PFSK-1 (cell line): ENCODE results near the gene SIGLEC9.

Source experiments
- FOXP2 ChIP-seq: optimal IDR thresholded peaks from 2 replicates; pipeline ENCODE3; 2011; ENCODE audit warnings: borderline replicate concordance, control low read depth, inconsistent platforms; ENCODE audit not compliant: insufficient read depth; ENCODE audit errors: extremely low read length, extremely low read depth
- POLR2AphosphoS5 ChIP-seq: IDR thresholded peaks from 2 replicates; pipeline ENCODE4 v1.6.1; 2012; ENCODE audit warnings: low read depth, mild to moderate bottlenecking, control low read depth, low read length, moderate library complexity
- REST ChIP-seq, 2 experiments: IDR thresholded peaks; 2 replicates each; pipeline versions ENCODE4 v1.6.1 to v1.8.0; 2011 to 2012; ENCODE audit warnings: low read depth in 2 of 2, low read length in 2 of 2, control low read depth in 1 of 2, inconsistent platforms in 1 of 2, mild to moderate bottlenecking in 1 of 2, moderate library complexity in 1 of 2; ENCODE audit not compliant: insufficient read depth in 1 of 2
- SIN3A ChIP-seq: IDR thresholded peaks from 2 replicates; pipeline ENCODE4 v1.6.1; 2012; ENCODE audit warnings: mild to moderate bottlenecking, low read length, moderate library complexity, borderline replicate concordance; ENCODE audit not compliant: insufficient read depth
- TAF1 ChIP-seq: IDR thresholded peaks from 2 replicates; pipeline ENCODE4 v1.6.1; 2012; ENCODE audit warnings: low read length, control low read depth, borderline replicate concordance; ENCODE audit not compliant: insufficient read depth

The SIGLEC9 gene

GRCh38 chr19:51161867-51162496 lies 37.3 kb downstream of the SIGLEC9 start:
- TF ChIP-seq TAF1 = no peak
- no peak for TF ChIP-seq POLR2AphosphoS5
- TF ChIP-seq SIN3A = no peak
- no peak for TF ChIP-seq FOXP2
- no peak for TF ChIP-seq REST (IDR thresholded peaks at IDR 0.05; ENCODE audit: insufficient read depth in 1 of 2, low read depth in 2 of 2, low read length in 2 of 2)

DNA sequence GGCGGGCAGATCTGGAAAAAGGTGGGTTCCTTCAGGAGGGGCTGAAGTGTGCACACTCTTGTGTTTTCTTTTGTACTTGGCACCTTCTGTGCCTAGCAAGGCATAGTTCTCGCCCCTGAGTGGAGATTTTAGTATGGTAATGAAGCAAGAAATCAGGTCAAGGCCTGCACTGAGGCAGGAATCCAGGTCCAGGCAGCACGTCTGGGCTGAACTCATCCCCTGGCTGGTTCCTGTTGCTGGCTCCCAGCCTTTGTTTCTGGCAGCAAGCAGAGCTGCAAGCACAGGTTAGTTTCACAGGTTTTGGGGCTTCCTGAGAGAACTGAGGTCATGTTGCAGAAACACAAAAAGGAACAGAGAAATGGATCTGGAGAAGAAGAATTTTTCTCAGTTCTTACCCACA lies 38.6 kb downstream of the SIGLEC9 start:
- TF ChIP-seq TAF1 = no peak
- no peak for TF ChIP-seq REST (IDR thresholded peaks at IDR 0.05; ENCODE audit: insufficient read depth in 1 of 2, low read depth in 2 of 2, low read length in 2 of 2)
- no peak for TF ChIP-seq SIN3A
- TF ChIP-seq POLR2AphosphoS5 = no peak
- TF ChIP-seq FOXP2 = no peak

DNA sequence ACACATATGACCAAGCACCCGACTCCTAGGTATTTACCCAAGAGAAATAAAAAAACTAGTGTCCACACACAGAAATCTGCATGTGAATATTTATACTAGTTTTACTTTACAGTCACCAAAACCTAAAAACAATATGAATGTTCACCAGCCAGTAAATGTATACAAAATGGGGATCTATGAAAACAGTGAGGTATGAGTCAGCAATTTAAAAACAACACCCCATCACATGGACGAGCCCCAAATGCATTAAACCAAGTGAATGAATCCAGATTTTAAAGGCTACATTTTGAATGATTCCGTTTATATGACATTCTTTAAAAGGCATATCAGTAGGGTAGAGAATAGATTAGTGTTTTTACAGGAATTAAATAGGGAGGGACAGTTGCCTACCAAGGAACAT lies 39.5 kb downstream of the SIGLEC9 start:
- TF ChIP-seq FOXP2 (no peak), SIN3A (no peak), POLR2AphosphoS5 (no peak), REST (IDR thresholded peaks at IDR 0.05; ENCODE audit: insufficient read depth in 1 of 2, low read depth in 2 of 2, low read length in 2 of 2) (no peak), TAF1 (no peak)

GRCh38 chr19:51166846-51167490 lies 42.3 kb downstream of the SIGLEC9 start:
- TF ChIP-seq TAF1 (no peak), POLR2AphosphoS5 (no peak), SIN3A (no peak), REST (IDR thresholded peaks at IDR 0.05; ENCODE audit: insufficient read depth in 1 of 2, low read depth in 2 of 2, low read length in 2 of 2) (no peak), FOXP2 (no peak)
